Panc1 (cell line): ENCODE results near the gene GBA2. TPM values are rescaled to one million over a fixed set of nuclear protein-coding genes. Genes with fewer than 3 reads are reported as not detected.
A peak's percentile ranks its signal among the peaks of the same experiment; 100 is the strongest.

Experiments used
- ATAC-seq: fragments of 200-7000 bp; cut with Tn5 transposase; 2 replicates; pipeline ENCODE4 v1.9.1; 2020; ENCODE audit warnings: mild to moderate bottlenecking, moderate library complexity
- BruUV-seq: library from RNA; stranded (reverse); fragments of 400-500 nt; replicated peaks from 2 replicates; lab custom pipeline; 2021; lab: Mats Ljungman, UMichigan
- CTCF ChIA-PET: fragments of 300-600 bp; sonication (Branson Sonifier 250); formaldehyde crosslinking; loops from one replicate; lab custom pipeline; 2022; ENCODE audit warnings: antibody characterized with exemption; lab: Charles Lee
- POLR2A ChIA-PET: fragments of 300-600 bp; sonication (Branson Sonifier 250); formaldehyde crosslinking; loops from one replicate; lab custom pipeline; 2022; ENCODE audit warnings: antibody characterized with exemption; lab: Charles Lee
- DNase-seq: peaks from one replicate; pipeline ENCODE4 v3.0.0-alpha.2; 2010; ENCODE audit warnings: low read depth, low spot score
- H3K27ac ChIP-seq: 2 replicates; pipeline ENCODE4 v1.5.1; 2011; ENCODE audit warnings: mild to moderate bottlenecking, low read length, inconsistent platforms
- H3K27me3 ChIP-seq: fragments of 200-500 bp; sonication (Bioruptor generic); 2 replicates; pipeline ENCODE4 v1.6.0; 2014; ENCODE audit warnings: low read length, inconsistent platforms; ENCODE audit not compliant: control insufficient read depth, insufficient read depth
- H3K36me3 ChIP-seq: fragments of 200-500 bp; sonication (Bioruptor generic); 2 replicates; pipeline ENCODE4 v1.5.1; 2014; ENCODE audit warnings: inconsistent platforms, mild to moderate bottlenecking, low read length, moderate library complexity; ENCODE audit not compliant: control insufficient read depth, insufficient read depth
- H3K4me1 ChIP-seq: 2 replicates; pipeline ENCODE4 v1.5.1; 2011; ENCODE audit warnings: inconsistent platforms, mild to moderate bottlenecking, low read length, moderate library complexity; ENCODE audit not compliant: control insufficient read depth, insufficient read depth
- H3K4me3 ChIP-seq, 2 experiments: 2 replicates each; pipeline ENCODE4 v1.5.1; 2011 to 2012; ENCODE audit warnings: low read depth in 2 of 2, low read length in 2 of 2, mild to moderate bottlenecking in 2 of 2, inconsistent platforms in 1 of 2, moderate library complexity in 1 of 2
- H3K9me3 ChIP-seq: fragments of 200-500 bp; sonication (Bioruptor generic); 2 replicates; pipeline ENCODE4 v1.5.1; 2014; ENCODE audit warnings: low read depth, mild to moderate bottlenecking, inconsistent platforms, low read length, moderate library complexity; ENCODE audit not compliant: control insufficient read depth, insufficient read depth
- SIN3A ChIP-seq: IDR thresholded peaks from 2 replicates; pipeline ENCODE4 v1.6.1; 2012; ENCODE audit warnings: low read depth, mild to moderate bottlenecking, low read length, moderate library complexity, borderline replicate concordance; ENCODE audit not compliant: insufficient read depth
- in situ Hi-C: cut with HindIII; loops from 2 replicates; pipeline ENCODE4 v1.10.0; 2016; ENCODE audit warnings: low sequenced_read_pairs, low pct_unique_long_range_greater_than_20kb
- intact Hi-C: fragments of 100-400 bp; cut with micrococcal nuclease; formaldehyde crosslinking; loops from one replicate; pipeline ENCODE4 v1.10.0; 2022; ENCODE audit not compliant: unreplicated experiment
- microRNA-seq: library from miRNA; unstranded; fragments of <30 nt; microRNA quantifications from one replicate; pipeline ENCODE4 v1.1.0, GENCODE V29; 2020; ENCODE audit not compliant: unreplicated experiment
- total RNA-seq: library from RNA; stranded (reverse); gene quantifications from one replicate; pipeline ENCODE4 v1.2.1, GENCODE V29; 2021; ENCODE audit not compliant: unreplicated experiment
- TF ChIP-seq, protein P1 (sequence below): fragments of 450-650 bp; IDR thresholded peaks from 2 replicates; pipeline ENCODE4 v1.5.1; 2017; ENCODE audit warnings: mild to moderate bottlenecking
- TF ChIP-seq, protein P2 (sequence below), 2 experiments: IDR thresholded peaks; 2 replicates each; pipeline ENCODE4 v1.6.1; 2011 to 2012; ENCODE audit warnings: low read depth in 2 of 2, control low read depth in 1 of 2, low read length in 1 of 2, mild to moderate bottlenecking in 1 of 2, moderate library complexity in 1 of 2; ENCODE audit not compliant: insufficient read depth in 1 of 2

Gene GBA2
- total RNA-seq, 1 experiment from 2014 or later: 109 TPM

DNA sequence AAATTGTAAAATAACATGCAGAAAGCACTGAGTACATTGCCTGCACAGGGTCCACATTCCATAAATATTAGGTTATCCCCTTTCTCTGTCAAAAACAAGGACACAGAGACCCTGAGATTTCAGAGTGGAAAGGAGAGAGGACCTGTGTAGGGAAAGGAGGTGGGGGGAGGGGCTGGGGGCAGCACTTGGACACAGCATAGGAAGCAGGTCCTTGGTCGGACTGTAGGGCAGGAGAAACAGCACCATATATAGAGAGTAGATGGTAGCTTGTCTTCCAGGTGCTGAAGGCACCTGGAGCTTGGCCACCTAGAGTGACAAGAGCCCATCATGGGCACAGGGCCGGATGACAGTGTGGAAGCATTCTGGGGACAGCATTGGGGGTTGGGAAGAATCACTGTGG, 61.7 kb downstream of the GBA2 start:
- peaks cover 31% of the 10 kb centered on the region for H3K4me1 ChIP-seq
- ChIA-PET POLR2A (no interaction called here), CTCF (interaction anchor here (0.6 kb wide), 1 partner anchor 70 kb away, joined by 10 read pairs; no protein-coding TSS in a partner anchor)
- in situ Hi-C loops: no loop called here
- intact Hi-C loops: no loop called here
- BruUV-seq: no TSS peak
- DNase-seq: no peak
- peaks cover 10% of the 10 kb centered on the region; the same call in 1 of the 2 replicates for H3K36me3 ChIP-seq
- TF ChIP-seq, protein P1, sequence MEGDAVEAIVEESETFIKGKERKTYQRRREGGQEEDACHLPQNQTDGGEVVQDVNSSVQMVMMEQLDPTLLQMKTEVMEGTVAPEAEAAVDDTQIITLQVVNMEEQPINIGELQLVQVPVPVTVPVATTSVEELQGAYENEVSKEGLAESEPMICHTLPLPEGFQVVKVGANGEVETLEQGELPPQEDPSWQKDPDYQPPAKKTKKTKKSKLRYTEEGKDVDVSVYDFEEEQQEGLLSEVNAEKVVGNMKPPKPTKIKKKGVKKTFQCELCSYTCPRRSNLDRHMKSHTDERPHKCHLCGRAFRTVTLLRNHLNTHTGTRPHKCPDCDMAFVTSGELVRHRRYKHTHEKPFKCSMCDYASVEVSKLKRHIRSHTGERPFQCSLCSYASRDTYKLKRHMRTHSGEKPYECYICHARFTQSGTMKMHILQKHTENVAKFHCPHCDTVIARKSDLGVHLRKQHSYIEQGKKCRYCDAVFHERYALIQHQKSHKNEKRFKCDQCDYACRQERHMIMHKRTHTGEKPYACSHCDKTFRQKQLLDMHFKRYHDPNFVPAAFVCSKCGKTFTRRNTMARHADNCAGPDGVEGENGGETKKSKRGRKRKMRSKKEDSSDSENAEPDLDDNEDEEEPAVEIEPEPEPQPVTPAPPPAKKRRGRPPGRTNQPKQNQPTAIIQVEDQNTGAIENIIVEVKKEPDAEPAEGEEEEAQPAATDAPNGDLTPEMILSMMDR: no peak
- TF ChIP-seq, protein P2, sequence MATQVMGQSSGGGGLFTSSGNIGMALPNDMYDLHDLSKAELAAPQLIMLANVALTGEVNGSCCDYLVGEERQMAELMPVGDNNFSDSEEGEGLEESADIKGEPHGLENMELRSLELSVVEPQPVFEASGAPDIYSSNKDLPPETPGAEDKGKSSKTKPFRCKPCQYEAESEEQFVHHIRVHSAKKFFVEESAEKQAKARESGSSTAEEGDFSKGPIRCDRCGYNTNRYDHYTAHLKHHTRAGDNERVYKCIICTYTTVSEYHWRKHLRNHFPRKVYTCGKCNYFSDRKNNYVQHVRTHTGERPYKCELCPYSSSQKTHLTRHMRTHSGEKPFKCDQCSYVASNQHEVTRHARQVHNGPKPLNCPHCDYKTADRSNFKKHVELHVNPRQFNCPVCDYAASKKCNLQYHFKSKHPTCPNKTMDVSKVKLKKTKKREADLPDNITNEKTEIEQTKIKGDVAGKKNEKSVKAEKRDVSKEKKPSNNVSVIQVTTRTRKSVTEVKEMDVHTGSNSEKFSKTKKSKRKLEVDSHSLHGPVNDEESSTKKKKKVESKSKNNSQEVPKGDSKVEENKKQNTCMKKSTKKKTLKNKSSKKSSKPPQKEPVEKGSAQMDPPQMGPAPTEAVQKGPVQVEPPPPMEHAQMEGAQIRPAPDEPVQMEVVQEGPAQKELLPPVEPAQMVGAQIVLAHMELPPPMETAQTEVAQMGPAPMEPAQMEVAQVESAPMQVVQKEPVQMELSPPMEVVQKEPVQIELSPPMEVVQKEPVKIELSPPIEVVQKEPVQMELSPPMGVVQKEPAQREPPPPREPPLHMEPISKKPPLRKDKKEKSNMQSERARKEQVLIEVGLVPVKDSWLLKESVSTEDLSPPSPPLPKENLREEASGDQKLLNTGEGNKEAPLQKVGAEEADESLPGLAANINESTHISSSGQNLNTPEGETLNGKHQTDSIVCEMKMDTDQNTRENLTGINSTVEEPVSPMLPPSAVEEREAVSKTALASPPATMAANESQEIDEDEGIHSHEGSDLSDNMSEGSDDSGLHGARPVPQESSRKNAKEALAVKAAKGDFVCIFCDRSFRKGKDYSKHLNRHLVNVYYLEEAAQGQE (IDR thresholded peaks at IDR 0.05; ENCODE audit: insufficient read depth in 1 of 2, low read depth in 2 of 2, low read length in 1 of 2): no peak
- no peak for TF ChIP-seq SIN3A
- no peaks in the 10 kb centered on the region for H3K9me3 ChIP-seq
- ATAC-seq: no peak
- H3K4me3 ChIP-seq: no peak overlapping the region; a peak in 1 of 4 replicates
- H3K27me3 ChIP-seq: no peaks in the 10 kb centered on the region
- H3K27ac ChIP-seq: peak overlapping the region; percentile 44

Small RNA genes within 50 kb of the gene (microRNA-seq; reads per million reads assigned to microRNA genes)
- 1.6 reads per million for gene MIR6852
- not detected for gene MIR6853

Other genes starting within 250 kb of the GBA2 start
- 55.0 TPM for gene TESK1, start 144.0 kb downstream of the GBA2 start, total RNA-seq
- gene CD72, start 130.8 kb downstream of the GBA2 start, total RNA-seq: 0.72 TPM
- not detected for gene SIT1, start 98.3 kb downstream of the GBA2 start, total RNA-seq
- 29,896 TPM for gene RMRP, start 91.2 kb downstream of the GBA2 start, total RNA-seq
- 39.9 TPM for gene CCDC107, start 90.9 kb downstream of the GBA2 start, total RNA-seq
- gene ARHGEF39, start 84.0 kb downstream of the GBA2 start, total RNA-seq: 34.0 TPM
- 0.31 TPM for gene CA9, start 75.3 kb downstream of the GBA2 start, total RNA-seq
- gene TPM2, start 59.3 kb downstream of the GBA2 start, total RNA-seq: 544 TPM
- 347 TPM for gene TLN1, start 17.0 kb downstream of the GBA2 start, total RNA-seq
- gene CREB3, start 16.6 kb downstream of the GBA2 start, total RNA-seq: 67.0 TPM
- gene RGP1, start 59 bp upstream of the GBA2 start, total RNA-seq: 43.3 TPM
- gene MSMP, start 5.0 kb upstream of the GBA2 start, total RNA-seq: 1.4 TPM
- 12.2 TPM for gene NPR2, start 42.4 kb upstream of the GBA2 start, total RNA-seq
- gene SPAG8, start 63.0 kb upstream of the GBA2 start, total RNA-seq: 0.90 TPM
- gene HINT2, start 65.8 kb upstream of the GBA2 start, total RNA-seq: 75.6 TPM
- not detected for gene FAM221B, start 79.5 kb upstream of the GBA2 start, total RNA-seq
- 7.9 TPM for gene TMEM8B, start 80.0 kb upstream of the GBA2 start, total RNA-seq
- not detected for gene OR13J1, start 121.2 kb upstream of the GBA2 start, total RNA-seq
- gene HRCT1, start 157.0 kb upstream of the GBA2 start, total RNA-seq: not detected
- gene SPAAR, start 160.3 kb upstream of the GBA2 start, total RNA-seq: not detected
- not detected for gene OR2S2, start 208.9 kb upstream of the GBA2 start, total RNA-seq